DMS79 treated with DMSO at 0.1 percent for 48 hours (cell line): ENCODE measurements around the gene MYL7.

Source experiments
- DNase-seq: peaks from one replicate; lab custom pipeline; 2025; lab: John Stamatoyannopoulos, UW

The MYL7 gene

DNA sequence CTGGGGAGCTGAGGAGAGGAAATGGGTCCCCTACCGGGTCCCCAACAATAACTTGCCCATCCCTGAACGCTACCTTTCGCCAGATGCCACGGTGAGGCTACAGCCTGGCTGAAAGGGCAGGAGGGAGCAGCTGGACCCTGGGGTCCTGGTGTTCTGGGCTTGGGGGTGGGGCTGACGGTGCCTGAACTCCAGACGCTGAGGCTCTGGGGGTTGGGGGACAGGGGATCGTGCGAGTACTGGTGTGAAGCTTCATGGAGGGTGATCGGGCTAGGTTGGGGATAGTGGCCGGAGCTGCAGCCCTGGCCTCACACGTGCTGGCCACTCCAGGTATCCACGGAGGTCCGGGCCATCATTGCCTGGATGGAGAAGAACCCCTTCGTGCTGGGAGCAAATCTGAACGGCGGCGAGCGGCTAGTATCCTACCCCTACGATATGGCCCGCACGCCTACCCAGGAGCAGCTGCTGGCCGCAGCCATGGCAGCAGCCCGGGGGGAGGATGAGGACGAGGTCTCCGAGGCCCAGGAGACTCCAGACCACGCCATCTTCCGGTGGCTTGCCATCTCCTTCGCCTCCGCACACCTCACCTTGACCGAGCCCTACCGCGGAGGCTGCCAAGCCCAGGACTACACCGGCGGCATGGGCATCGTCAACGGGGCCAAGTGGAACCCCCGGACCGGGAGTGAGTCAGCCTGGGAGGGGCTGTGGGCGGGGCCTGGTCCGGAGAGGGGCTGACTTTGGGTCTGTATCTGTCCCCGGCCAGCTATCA lies 28.7 kb downstream of the MYL7 start:
- no peak for DNase-seq

DNA sequence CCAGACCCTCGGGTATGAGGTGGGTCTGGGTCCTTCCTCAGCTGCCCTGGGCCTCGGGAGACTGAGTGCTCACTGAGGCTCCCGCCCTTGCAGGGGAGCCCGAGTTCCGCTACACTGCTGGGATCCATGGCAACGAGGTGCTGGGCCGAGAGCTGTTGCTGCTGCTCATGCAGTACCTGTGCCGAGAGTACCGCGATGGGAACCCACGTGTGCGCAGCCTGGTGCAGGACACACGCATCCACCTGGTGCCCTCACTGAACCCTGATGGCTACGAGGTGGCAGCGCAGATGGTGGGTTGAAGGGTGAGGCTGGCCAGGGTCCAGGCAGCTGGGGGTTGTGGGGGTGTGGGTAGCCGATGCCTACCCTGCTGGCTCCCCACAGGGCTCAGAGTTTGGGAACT lies 29.4 kb downstream of the MYL7 start:
- no peak for DNase-seq

DNA sequence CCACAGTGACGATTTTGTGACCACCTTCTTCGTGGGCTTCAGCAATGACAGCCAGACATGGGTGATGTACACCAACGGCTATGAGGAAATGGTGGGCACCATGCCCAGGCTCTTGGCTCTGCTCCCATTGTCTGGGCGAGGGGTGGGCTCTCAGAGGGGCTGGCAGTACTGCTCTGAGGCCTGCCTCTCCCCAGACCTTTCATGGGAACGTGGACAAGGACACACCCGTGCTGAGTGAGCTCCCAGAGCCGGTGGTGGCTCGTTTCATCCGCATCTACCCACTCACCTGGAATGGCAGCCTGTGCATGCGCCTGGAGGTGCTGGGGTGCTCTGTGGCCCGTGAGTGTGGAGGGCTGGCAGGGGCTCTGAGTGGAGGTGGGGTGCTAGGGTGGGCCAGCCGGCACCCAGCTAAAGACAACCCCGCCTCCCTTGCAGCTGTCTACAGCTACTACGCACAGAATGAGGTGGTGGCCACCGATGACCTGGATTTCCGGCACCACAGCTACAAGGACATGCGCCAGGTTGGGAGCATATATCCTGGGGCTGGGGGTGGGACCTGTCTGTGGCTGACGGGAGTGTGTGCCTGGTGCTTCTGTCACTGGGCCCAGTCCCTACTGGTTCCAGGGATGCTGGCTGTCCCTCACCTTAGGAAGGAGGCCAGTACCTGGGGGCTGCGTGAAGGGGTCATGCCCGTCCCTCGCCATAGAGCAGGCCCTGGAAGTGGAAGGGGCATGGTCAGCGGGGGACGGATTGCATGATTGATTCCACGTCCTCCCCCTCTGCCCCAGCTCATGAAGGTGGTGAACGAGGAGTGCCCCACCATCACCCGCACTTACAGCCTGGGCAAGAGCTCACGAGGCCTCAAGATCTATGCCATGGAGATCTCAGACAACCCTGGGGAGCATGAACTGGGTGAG lies 30.2 kb downstream of the MYL7 start:
- peak; percentile 6 for DNase-seq

DNA sequence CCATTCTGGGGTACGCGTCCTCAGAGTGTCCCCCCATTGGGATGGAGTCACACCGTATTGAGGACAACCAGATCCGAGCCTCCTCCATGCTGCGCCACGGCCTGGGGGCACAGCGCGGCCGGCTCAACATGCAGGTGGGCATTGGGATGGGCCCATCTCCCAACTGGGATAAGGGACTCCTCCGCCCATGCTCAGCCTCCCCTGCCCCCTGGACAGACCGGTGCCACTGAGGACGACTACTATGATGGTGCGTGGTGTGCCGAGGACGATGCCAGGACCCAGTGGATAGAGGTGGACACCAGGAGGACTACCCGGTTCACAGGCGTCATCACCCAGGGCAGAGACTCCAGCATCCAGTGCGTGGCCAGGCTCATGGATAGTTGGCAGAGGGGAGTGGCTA lies 31.1 kb downstream of the MYL7 start:
- DNase-seq, result no peak

DNA sequence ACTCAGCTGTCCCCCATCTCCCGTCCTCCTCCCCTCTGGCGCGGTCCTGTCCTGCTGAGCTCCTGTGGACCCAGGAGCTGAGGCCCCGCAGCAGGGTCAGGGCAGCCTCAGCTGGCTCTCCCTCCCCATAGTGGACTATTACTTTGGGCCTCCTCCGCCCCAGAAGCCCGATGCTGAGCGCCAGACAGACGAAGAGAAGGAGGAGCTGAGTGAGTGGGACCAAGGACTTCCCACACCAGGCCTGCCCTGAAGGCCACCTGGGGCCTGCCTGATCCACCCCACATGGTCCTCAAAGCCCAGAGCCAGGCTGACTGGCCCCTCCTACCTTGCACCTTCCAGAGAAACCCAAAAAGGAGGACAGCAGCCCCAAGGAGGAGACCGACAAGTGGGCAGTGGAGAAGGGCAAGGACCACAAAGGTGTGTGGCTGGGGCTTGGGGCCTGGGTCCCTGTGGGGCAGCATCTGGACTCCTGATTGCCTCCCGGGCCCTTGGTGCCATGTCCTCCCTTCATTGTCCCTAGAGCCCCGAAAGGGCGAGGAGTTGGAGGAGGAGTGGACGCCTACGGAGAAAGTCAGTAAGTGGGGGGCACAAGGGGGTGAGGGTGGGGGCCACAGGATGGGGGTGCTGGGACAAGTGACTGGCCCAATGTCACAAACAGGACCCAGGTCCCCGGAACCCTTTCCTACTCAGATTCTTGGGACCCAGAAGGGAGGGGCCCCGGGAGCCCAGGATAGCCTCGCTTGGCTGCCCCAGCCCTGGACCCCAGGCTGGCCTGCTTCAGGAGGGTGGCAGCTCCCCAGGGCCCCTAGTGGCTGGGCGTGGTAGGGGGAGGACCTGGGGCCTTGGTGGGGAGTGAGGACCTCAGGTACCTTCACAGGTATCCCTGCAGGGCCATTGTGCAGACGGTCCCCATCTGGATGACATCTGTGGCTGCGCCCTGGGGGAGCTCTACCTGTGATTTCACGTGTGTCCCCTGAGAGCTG lies 32.1 kb downstream of the MYL7 start:
- DNase-seq, result no peak

DNA sequence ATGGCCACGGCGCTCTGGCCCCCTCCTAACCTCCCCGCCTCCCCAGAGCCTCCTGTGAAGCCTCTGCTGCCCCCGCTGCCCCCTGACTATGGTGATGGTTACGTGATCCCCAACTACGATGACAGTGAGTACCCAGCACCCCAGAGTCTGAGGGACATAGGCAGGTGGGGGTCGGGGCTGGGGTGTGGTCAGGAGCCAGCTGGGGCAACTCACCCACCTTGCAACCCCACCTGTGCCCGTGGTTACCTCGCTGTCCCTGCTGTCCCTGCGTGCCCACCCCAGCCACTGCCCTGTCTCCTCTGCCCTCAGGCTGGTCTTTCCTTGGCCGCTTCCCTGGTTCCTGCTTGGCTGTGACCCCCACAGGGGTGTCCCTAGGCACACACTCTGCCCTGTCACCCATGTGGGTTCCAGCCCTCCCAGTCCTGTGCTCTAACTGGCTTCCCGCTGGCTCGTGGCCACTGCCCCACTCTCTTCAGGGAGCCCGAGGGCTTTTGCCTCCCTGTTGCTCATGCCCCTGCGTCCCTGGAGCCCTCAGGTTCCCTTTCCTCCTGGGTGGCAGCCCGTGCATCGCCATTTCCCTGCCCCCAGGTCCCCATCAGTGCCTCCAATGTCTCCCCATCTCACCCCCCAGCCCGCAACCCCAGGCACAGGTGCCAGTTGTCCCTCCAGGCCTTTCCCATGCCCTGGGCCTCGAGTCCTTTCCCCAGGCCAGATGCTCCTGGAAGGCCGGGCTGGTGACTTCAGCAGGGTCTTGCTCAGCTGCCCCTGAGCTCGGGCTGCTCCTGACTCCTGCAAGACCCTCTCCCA lies 33.0 kb downstream of the MYL7 start:
- no peak for DNase-seq

DNA sequence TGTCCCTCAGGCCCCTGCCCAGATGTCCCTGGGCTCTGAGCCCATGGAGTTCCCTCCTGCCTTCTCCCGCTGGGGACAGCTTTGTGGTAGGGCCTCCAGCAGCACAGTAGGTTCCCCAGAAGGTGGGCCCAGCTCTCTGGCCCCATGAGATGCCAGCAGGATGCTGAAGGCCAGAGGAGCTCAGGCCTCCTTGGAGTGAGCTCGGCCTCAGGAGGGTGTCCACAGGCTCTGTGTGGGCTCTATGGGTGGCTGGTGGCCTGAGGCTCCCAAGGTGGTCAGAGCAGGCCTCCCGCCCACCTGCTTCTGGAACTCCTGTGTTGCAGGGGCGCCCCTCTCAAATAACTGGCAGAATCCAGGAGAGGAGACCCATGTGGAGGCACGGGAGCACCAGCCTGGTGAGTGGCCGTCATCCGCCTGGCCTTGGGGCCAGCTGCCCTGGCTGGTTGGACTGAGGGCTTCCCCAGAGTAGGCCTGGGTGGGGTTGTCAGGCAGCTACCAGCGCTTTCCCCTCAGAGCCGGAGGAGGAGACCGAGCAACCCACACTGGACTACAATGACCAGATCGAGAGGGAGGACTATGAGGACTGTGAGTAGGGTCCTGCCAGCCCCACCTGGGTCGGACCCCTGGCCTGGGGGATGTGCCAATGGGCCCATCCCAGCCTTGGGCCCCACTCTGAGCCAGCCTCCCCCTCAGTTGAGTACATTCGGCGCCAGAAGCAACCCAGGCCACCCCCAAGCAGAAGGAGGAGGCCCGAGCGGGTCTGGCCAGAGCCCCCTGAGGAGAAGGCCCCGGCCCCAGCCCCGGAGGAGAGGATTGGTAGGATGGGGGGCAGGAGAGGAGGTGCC lies 33.8 kb downstream of the MYL7 start:
- DNase-seq, result no peak

DNA sequence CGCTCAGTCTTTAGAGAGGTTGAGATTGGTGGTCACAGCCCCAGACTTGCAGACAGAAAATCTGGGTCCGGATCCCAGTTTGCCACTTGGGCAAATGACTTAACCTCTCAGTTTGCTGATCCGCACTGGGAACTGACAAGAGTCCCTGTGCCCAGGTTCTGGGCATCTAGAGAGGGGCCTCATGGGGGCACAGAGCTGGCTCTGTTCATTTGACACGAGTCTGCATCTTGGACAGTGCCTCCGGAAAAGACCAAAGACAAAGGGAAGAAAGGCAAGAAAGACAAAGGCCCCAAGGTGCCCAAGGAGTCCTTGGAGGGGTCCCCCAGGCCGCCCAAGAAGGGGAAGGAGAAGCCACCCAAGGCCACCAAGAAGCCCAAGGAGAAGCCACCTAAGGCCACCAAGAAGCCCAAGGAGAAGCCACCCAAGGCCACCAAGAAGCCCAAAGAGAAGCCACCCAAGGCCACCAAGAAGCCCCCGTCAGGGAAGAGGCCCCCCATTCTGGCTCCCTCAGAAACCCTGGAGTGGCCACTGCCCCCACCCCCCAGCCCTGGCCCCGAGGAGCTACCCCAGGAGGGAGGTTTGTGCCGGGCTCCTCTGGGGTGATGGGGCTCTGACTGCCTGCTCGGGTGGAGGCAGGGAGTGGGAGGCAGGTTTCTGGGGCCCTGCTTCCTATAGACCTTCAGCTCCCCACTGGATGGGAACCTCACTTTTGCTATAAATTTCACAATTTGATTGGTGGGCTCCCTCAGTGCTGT lies 34.6 kb downstream of the MYL7 start:
- DNase-seq, result no peak

DNA sequence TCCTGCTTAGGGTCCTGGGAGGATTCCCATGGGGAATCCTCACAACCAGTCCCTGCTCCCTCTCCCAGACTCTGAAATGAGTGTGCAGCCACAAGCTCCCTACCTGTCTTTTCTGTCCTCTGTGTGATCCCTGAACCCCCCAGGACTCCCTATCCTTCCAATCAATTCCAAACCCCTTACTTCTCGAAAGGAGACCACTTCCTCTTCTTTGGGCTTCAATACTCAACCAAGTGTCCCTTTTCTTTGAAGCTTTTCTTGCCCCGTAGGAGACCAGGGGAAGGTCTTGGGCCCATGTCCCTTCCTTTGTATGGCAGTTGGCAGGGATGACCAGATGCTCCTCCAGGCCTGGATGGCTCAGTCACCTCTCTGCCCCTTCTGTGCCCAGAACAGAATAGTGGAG lies 35.3 kb downstream of the MYL7 start:
- DNase-seq, result no peak

DNA sequence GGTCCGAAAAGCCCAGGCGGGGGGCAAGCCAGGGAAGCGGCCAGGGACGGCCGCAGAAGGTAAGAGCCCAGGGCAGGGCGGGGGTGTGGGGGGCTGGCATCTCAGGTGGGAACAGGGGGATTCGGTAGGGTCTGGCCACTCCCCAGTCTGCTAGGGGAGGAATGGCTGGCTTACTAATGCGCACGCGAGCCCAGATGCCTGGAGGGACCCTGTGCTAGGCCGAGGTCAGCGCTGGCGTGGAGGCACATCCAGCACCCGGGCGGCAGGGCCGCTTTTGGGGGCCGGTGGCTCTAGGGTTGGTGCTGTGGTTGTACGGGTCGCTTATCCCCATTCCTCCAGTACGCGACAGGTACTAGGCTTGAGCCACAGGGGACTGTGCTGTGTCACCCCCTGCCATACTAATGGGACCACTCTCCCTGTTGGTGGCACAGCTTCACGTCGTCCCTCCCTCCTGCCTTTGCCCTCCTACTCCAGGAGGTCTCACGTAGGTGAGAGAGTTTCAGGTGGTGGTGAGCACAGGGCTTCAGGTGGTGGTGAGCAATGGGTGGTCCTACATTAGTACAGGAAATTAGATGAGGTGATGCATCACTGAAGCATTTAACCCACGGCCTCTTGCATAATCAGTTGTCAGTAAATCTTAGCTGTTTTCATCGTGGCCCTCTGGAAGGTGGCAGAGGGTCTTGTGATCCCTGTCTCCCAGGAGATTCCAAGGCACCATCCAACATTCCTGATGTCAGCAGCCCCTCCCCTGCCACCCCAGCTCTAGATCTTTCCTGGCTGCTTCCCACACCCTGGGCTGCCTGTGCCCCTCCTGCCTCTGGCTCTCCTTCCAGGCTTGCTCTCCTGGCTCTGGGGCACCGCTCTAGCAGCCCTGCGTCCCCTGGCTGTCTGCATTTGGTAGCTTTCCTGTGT lies 36.0 kb downstream of the MYL7 start:
- DNase-seq, result peak; percentile 56

DNA sequence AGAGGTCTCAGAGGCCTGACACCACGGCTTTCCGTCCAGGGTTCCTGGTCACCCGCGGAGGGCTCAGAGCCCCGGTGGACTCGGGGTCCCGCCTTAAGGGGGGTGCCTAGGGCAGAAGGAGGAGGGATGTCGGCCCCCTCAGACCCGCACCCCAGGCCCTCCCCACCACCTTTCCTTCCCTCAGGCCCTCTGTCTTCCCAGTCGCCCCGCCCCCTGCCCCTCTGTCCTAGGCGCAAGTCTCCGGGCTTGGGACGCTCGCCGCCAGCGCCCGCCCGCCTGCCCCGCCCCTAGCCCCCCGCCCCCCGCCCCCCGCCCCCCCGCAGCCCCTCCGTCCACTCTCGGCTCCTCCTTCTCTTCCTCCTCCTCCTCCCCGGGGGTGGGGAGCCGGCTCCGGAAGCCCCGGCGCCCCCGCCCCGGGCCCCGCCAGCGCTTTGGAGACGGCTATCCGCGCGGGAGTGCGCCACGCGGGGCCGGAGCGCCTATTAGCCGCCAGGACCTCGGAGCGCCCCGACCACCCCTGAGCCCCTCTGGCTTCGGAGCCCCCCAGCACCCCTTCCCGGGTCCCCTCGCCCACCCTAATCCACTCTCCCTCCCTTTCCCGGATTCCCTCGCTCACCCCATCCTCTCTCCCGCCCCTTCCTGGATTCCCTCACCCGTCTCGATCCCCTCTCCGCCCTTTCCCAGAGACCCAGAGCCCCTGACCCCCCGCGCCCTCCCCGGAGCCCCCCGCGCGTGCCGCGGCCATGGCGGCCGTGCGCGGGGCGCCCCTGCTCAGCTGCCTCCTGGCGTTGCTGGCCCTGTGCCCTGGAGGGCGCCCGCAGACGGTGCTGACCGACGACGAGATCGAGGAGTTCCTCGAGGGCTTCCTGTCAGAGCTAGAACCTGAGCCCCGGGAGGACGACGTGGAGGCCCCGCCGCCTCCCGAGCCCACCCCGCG lies 36.9 kb downstream of the MYL7 start, which contains the start of gene AEBP1:
AEBP1 (plus strand) TSS at position 423 of the 937 bp plus-strand sequence; CDS start at position 744, 321 bp downstream.
- peak; percentile 48 for DNase-seq

DNA sequence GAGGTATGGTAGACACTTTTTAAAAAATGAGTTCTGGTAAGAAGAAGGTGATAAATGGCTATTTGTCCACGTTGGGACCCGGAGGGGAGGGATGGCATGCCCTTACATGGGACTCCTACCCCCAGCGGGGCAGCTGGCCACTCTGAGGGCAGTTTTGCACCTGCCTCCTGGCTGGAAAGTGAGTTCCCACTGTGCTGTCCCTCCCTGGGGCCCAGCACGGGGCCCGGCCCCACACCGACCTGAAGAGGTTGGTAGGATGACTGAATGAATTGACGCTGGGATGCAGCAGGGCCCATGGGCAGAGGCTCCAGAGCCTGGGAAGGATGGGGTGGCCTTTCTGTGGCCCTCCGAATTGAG lies 37.6 kb downstream of the MYL7 start:
- DNase-seq, result no peak

DNA sequence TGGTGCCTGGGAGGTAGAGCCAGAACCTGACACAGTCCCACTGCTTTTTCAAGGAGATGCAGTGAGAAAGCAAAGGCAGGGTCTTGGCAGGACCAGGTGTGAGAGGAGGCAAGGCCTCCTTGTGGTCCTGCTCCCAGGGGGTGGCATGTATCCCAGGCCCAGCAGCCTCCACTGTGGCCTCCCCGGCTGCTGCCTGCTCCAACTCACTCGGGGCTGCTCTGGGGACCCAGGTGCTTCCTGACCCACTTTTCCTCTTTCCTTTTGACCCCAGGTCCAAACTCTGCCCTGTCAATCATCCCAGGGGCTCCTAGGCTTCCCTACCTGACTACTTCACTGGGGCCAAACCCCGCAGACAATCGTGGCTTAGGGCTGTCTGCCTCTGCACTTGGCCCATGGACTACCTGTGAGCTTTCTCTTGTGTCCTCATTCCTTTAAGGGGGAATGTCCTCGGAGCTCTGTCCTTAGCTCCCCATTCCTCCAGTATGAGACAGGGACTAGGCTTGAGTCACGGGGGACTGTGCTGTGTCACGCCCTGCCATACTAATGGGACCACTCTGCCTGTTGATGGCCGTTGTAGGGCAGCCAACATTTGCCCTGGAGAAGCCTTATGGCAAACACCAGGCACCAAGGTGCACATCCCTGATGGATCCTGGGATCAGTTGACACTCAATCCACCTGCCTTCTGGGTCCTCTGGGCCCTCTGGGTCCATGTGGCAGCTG lies 38.1 kb downstream of the MYL7 start:
- DNase-seq, result no peak

DNA sequence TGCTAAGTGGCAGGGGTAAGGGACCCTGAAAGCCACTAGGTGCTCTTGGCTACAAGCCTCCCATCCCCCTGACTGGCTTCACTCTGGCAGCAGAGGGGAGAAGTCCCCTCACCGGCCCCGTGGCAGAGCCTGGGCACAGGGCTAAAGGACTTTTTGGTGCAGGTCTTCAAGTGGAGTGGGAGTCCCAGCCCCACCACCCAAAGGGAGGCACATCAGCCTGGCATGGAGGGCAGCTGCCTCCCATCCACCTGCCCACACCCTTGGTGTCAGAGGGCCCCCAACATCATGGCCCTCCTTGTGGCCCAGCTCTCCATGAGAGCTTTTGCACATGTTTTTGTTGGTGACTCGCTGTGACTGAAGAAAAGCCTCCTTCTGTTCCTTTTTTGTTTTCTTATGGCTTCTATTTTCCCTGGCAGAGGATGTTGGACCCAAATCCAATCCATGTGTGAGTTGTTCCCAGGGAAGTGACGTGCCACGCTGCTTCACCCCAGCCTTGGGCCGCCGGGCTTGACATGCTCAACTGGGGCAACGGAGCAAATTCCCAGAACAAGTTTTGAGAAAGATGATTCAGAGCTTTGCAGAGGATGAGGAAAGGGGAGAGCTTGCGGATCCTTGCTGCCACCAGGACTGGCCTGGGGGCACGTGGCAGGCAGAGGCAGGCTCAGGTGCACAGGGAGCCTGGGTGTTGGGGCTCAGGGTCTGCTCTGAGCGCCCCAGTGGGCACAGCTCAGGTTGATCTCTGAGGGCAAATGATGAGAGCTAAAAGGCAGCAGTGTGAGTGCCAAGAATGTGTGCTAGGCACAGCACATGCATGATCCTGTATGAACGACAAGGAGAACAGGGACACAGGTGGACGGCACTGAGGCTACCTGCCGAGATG lies 38.9 kb downstream of the MYL7 start:
- DNase-seq, result no peak

DNA sequence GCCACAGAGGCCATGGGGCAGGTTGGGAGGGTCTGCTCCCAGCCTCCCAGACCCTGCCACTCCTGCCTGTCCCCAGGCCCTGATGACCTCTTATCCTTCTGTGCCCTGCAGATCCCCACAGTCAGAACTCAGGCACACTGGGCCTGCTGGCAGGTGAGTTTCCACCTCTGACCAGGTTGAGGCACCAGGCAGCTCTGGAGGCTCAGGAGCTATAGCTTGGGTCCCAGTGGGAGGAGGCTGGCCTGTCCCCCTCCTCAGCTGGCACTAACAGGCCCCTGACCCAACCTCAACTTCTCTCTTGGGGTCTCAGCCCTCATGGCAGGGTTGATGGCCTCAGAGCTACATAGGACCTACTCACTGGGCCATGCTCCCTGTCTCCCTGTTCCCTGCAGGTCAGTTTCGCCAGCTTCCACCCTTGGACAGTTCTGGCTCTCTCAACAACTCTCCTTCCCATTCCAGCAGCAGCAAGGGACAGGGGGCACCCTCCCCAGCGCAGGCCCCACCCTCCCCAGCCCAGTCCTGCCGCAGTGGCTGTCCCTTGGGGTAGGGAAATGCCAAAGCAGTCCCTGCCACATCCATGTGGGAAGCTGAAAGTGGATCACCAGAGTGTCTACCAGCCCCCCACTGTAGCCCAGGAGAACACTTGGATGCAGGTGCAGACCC lies 39.7 kb downstream of the MYL7 start:
- no peak for DNase-seq
